ENCODE data around the gene LDLRAD4. TPM values are rescaled to one million over a fixed set of nuclear protein-coding genes. Genes with fewer than 3 reads are reported as not detected.

Gene LDLRAD4
- total and polyA plus RNA-seq, 9 of the 15 experiments (the other 6 are each of a cell fraction or from before 2014, with no cell fraction given) = 0.01 TPM; not detected in 8

GRCh38 chr18:13246591-13246990, 28.0 kb downstream of the LDLRAD4 start:
- Histone ChIP-seq H3K4me3 (no peak overlapping the region), H3K9me1 (ENCODE audit: control insufficient read depth, insufficient read depth, low read length) (no peaks in the 10 kb centered on the region), H3K4me2 (ENCODE audit: insufficient read depth, low read length) (no peak overlapping the region), H3K27ac (ENCODE audit: extremely low read depth, low read depth, low read length) (no peak overlapping the region), H4K20me1 (replicated peaks; ENCODE audit: control insufficient read depth, insufficient read depth, low read length) (no peaks in the 10 kb centered on the region), H3K4me1 (replicated peaks in 1 of 2; ENCODE audit: control insufficient read depth in 2 of 2, insufficient read depth in 2 of 2, low read length in 2 of 2) (no peaks in the 10 kb centered on the region), H3K79me2 (ENCODE audit: control insufficient read depth, insufficient read depth, low read length) (no peaks in the 10 kb centered on the region), H2AFZ (ENCODE audit: low read depth, low read length) (no peak overlapping the region), H3K27me3 (ENCODE audit: control insufficient read depth in 2 of 2, insufficient read depth in 2 of 2, low read length in 2 of 2) (peaks cover 4 to 14% of the 10 kb centered on the region in 2 experiments; a peak in 2 of 5 replicates), H3K9me3 (replicated peaks; ENCODE audit: control insufficient read depth, insufficient read depth, low read depth, low read length) (no peaks in the 10 kb centered on the region), H3K9ac (ENCODE audit: insufficient read depth in 1 of 2, low read depth in 2 of 2, low read length in 2 of 2) (no peak overlapping the region), H3K36me3 (ENCODE audit: control insufficient read depth, insufficient read depth, low read length) (no peaks in the 10 kb centered on the region)
- ATAC-seq (no peak), DNase-seq (ENCODE audit: extremely low read depth in 1 of 4, low spot score in 3 of 4) (no peak), FAIRE-seq (no peak)
- 2% methylated on average over 3 of the region's 3 CpGs for WGBS (ENCODE audit: insufficient coverage, low coverage, missing lambda C conversion rate)
- intact Hi-C loops (cut with micrococcal nuclease) (no loop called here), in situ Hi-C loops (cut with MboI) (no loop called here)
- ChIA-PET POLR2A (no interaction called here), CTCF (ENCODE audit: low intra/inter-chr PET ratio) (no interaction called here)
- no TSS peak for BruUV-seq (replicated peaks)
- TF ChIP-seq LARP7 (IDR thresholded peaks at IDR 0.05) (no peak), ZNF12 (CRISPR knock-in tag; IDR thresholded peaks at IDR 0.05) (no peak), PYGO2 (tag; IDR thresholded peaks at IDR 0.05) (no peak), TOE1 (IDR thresholded peaks at IDR 0.05; ENCODE audit: borderline replicate concordance) (no peak), TOE1 (CRISPR knock-in tag; IDR thresholded peaks at IDR 0.05; ENCODE audit: borderline replicate concordance, low read depth) (no peak), NR3C1 (CRISPR knock-in tag; IDR thresholded peaks at IDR 0.05) (no peak), NONO (IDR thresholded peaks at IDR 0.05; ENCODE audit: low read depth in 2 of 2, low read length in 1 of 2) (no peak), NFATC3 (IDR thresholded peaks at IDR 0.05) (no peak), NR1H2 (CRISPR knock-in tag; IDR thresholded peaks at IDR 0.05) (no peak)

Measured in K562 (cell line).